Peyer's patch (tissue), 4 donors: ENCODE results near the gene CKS1B. TPM values are rescaled to one million over a fixed set of nuclear protein-coding genes. Genes with fewer than 3 reads are reported as not detected.
"Not testable (repeated sequence)": the region's sequence is repeated elsewhere in the genome, so short reads cannot be mapped to it uniquely, and the experiment has no call there.

Source experiments
- DNase-seq, 3 donors: peaks; one replicate each; pipeline ENCODE4 v3.0.0-alpha.2; 2017 to 2019
- H3K27ac ChIP-seq, 4 donors: fragments of 200-600 bp; sonication (generic); one replicate each; pipeline ENCODE4 v1.5.1; 2016 to 2019
- H3K27me3 ChIP-seq, 2 donors: fragments of 200-600 bp; sonication (generic); one replicate each; pipeline ENCODE4 v1.5.1; 2019
- H3K36me3 ChIP-seq, 3 donors: fragments of 200-600 bp; sonication (generic); one replicate each; pipeline ENCODE4 v1.5.1; 2016 to 2019
- H3K4me1 ChIP-seq, 4 donors: fragments of 200-600 bp; sonication (generic); one replicate each; pipeline ENCODE4 v1.5.1; 2016 to 2019
- H3K4me3 ChIP-seq, 4 donors: fragments of 200-600 bp; sonication (generic); 1 replicate in 3 of 4; 2 replicates in 1 of 4; pipeline ENCODE4 v1.5.1; 2016 to 2019; ENCODE audit warnings: mild to moderate bottlenecking in 1 of 4
- H3K9me3 ChIP-seq, 4 donors: fragments of 200-600 bp; sonication (generic); one replicate each; pipeline ENCODE4 v1.5.1; 2016 to 2019; ENCODE audit warnings: mild to moderate bottlenecking in 1 of 4
- POLR2A ChIP-seq, 2 donors: fragments of 450-650 bp; IDR thresholded peaks; one replicate each; pipeline ENCODE4 v1.5.1; 2017; ENCODE audit warnings: antibody characterized with exemption in 2 of 2, mild to moderate bottlenecking in 2 of 2, moderate library complexity in 2 of 2
- total RNA-seq, 4 donors: library from RNA; depleted of rRNA; stranded (reverse); fragments of >200 nt; gene quantifications; one replicate each; pipeline ENCODE4 v1.1.0, GENCODE V29; 2016
- TF ChIP-seq, protein P1 (sequence below), 6 experiments: fragments of 450-650 bp in 4 of 6; fragments of 200-600 bp in 2 of 6; sonication (generic) in 1 of 6; IDR thresholded peaks; one replicate each; pipeline ENCODE4 v1.5.1; 2017 to 2019; ENCODE audit warnings: antibody characterized with exemption in 6 of 6, mild to moderate bottlenecking in 3 of 6, moderate library complexity in 1 of 6

The CKS1B gene
- total RNA-seq, 4 donors from 2014 or later = 20.3 to 39.1 (median 26.5) TPM

DNA sequence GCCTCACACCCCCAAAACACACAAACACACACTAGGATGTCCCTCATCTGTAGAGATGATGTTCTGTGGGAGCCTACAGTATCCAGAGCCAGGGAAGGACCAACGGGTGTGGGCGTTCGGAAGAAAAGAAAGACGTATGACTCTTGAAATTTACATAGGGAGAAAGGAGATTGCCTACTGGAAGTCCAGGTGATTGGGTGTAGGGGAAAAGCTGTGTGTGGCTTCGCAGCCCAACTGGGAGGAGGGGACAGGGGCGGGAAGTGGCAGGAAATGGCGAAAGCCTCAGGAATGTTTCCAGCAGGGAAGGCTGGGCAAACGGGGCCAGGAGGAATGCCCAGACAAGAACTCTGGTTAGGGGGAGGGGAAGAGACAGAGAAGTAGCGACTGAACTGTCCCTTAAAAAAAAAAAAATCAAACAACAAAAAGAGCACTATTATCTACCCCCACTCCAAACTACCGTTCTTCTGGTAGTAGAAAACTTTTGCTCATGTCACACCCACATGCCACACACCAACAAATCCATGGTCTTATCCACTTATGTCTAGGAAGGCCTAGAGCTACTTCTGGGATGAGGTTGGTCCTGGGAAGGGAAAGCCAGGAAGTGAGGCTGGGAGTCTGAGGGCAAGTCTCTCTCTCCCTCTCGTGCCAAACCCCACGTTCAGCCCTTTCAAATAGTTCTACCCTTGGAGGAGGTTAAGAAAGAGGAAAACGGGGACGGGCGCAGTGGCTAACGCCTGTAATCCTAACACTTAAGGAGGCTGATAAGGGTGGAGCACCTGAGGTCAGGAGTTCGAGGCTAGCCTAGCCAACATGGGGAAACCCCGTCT, 1.8 kb upstream of the CKS1B start:
- peak overlapping the region in 2 of 4 donors; percentile 70 to 79 for H3K4me3 ChIP-seq
- no peaks in the 10 kb centered on the region for H3K9me3 ChIP-seq
- peaks cover 0 to 45% (median 13%) of the 10 kb centered on the region in 4 donors for H3K4me1 ChIP-seq
- H3K36me3 ChIP-seq = peaks cover 0 to 19% (median 0%) of the 10 kb centered on the region in 3 donors
- peak in 2 of 3 donors; percentile 66 to 74 for DNase-seq
- H3K27ac ChIP-seq = peak overlapping the region; percentile 94 to 100 (median 99)
- H3K27me3 ChIP-seq = no peaks in the 10 kb centered on the region
- TF ChIP-seq, protein P1, sequence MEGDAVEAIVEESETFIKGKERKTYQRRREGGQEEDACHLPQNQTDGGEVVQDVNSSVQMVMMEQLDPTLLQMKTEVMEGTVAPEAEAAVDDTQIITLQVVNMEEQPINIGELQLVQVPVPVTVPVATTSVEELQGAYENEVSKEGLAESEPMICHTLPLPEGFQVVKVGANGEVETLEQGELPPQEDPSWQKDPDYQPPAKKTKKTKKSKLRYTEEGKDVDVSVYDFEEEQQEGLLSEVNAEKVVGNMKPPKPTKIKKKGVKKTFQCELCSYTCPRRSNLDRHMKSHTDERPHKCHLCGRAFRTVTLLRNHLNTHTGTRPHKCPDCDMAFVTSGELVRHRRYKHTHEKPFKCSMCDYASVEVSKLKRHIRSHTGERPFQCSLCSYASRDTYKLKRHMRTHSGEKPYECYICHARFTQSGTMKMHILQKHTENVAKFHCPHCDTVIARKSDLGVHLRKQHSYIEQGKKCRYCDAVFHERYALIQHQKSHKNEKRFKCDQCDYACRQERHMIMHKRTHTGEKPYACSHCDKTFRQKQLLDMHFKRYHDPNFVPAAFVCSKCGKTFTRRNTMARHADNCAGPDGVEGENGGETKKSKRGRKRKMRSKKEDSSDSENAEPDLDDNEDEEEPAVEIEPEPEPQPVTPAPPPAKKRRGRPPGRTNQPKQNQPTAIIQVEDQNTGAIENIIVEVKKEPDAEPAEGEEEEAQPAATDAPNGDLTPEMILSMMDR (IDR thresholded peaks at IDR 0.05) = no peak
- peak in 1 of 2 donors; percentile 47 for TF ChIP-seq POLR2A (IDR thresholded peaks at IDR 0.05)

DNA sequence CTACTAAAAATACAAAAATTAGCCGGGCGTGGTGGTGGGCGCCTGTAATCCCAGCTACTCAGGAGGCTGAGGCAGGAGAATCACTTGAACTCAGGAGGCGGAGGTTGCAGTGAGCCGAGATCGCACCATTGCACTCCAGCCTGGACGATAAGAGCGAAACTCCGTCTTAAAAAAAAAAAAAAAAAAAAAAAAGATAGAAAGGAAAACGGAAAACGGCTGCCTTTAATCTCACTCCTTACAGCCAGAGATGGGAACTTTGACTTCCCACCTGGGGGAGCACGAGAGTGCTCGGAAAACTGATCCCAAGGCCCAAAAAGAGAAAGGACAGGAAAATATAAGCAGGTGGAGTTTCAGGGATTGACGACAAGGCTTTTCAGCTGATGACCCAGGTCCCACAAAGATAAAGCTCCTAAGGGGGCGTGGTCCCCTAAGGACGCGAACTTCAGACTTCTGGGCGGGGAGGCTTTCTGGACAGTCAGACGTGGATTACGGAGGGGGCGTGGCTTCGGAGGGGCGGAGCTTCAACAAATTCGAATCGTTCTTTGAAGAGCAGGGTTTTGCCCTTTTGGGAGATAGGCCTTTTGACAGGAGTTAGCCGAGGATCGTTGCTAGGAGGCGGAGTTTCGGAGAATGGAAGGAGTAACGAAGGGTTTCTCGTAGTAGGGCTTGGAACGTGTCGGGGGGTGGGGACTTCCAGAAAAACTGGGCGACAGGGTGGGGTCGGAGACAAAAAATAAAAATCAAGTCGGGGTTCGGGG, 958 bp upstream of the CKS1B start:
- Histone ChIP-seq H3K9me3 (no peaks in the 10 kb centered on the region), H3K27ac (peak overlapping the region; percentile 94 to 100 (median 99)), H3K27me3 (no peaks in the 10 kb centered on the region), H3K36me3 (peaks cover 0 to 15% (median 0%) of the 10 kb centered on the region in 3 donors), H3K4me1 (peaks cover 0 to 45% (median 13%) of the 10 kb centered on the region in 4 donors), H3K4me3 (peak overlapping the region; percentile 70 to 79 (median 75))
- peak; percentile 96 to 99 (median 99) for DNase-seq
- peak; percentile 91 to 97 for TF ChIP-seq POLR2A (IDR thresholded peaks at IDR 0.05)
- TF ChIP-seq, protein P1 (IDR thresholded peaks at IDR 0.05) = peak in 2 of 6 experiments; percentile 18 to 21

DNA sequence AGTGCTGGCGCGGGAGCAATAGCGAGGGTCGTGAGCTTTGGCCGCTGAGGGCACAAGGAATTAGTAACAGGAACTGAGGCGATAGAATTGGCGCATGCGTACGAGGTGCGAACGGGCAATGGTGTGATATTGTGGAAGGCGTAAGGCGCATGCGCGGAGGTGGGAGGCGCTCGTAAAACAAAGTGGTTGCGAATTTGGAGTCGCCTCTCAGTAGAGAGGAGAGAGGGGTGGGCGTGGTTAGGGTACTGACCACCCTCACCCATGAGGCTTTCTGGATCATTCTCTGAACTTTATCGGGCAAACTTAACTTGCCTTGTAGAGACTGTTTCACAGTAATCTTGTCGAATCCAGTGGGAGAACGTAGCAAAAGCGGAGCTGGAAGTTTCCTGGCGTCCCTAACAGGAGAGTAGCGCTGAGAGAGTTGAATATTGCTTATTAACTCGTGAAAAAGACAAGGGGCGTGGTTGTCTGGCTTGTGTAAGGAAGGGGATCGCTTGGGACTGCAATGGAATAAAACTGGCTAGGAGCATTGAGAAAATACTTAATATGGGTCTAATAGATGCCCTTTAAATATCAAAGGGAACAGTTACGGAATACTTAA, 427 bp downstream of the CKS1B start:
- TF ChIP-seq, protein P1 (IDR thresholded peaks at IDR 0.05) = no peak
- peak; percentile 70 to 87 for TF ChIP-seq POLR2A (IDR thresholded peaks at IDR 0.05)
- H3K36me3 ChIP-seq = peaks cover 0 to 4% (median 0%) of the 10 kb centered on the region in 3 donors
- H3K27ac ChIP-seq = peak overlapping the region; percentile 94 to 100 (median 99)
- no peaks in the 10 kb centered on the region for H3K9me3 ChIP-seq
- H3K27me3 ChIP-seq = no peaks in the 10 kb centered on the region
- H3K4me1 ChIP-seq = peaks cover 0 to 37% (median 13%) of the 10 kb centered on the region in 4 donors
- peak overlapping the region; percentile 70 to 79 (median 75) for H3K4me3 ChIP-seq
- peak; percentile 95 to 98 (median 95) for DNase-seq

DNA sequence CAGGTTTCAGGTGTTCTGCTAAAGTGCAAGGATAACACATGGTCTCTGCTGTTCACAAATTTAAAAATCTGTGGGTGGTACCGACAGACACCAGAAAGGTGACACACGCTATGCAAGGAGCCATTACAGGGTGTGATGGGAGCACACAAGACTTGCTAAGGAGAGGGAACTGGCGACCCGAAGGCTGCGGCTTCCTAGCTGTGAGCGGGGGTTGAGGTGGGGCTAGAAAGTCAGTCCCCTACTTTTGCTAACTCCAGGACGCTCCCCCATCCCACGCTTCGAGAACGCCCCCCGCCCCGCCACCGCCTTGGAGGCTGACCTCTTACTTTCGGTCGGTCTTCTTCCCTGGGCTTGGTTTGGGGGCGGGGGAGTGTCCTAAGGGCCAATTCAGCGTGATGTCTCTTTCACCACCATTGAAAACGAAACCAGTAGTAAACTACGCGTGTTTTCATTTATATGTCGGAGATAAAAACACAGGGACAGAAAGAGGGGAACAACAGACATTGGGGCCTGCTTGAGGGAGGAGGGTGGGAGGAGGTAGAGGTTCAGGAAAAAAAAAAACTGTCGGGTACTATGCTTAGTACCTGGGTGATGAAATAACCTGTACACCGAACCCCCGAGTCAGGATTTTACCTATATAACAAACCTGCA, 1.1 kb downstream of the CKS1B start:
- H3K4me3 ChIP-seq = peak overlapping the region; percentile 70 to 79 (median 75)
- H3K4me1 ChIP-seq = peaks cover 0 to 31% (median 13%) of the 10 kb centered on the region in 4 donors
- DNase-seq = peak; percentile 79 to 88 (median 79)
- peak overlapping the region; percentile 94 to 100 (median 99) for H3K27ac ChIP-seq
- no peaks in the 10 kb centered on the region for H3K9me3 ChIP-seq
- no peaks in the 10 kb centered on the region for H3K27me3 ChIP-seq
- peak in 1 of 2 donors; percentile 49 for TF ChIP-seq POLR2A (IDR thresholded peaks at IDR 0.05)
- TF ChIP-seq, protein P1 (IDR thresholded peaks at IDR 0.05) = no peak
- H3K36me3 ChIP-seq = peaks cover 0 to 4% (median 0%) of the 10 kb centered on the region in 3 donors

DNA sequence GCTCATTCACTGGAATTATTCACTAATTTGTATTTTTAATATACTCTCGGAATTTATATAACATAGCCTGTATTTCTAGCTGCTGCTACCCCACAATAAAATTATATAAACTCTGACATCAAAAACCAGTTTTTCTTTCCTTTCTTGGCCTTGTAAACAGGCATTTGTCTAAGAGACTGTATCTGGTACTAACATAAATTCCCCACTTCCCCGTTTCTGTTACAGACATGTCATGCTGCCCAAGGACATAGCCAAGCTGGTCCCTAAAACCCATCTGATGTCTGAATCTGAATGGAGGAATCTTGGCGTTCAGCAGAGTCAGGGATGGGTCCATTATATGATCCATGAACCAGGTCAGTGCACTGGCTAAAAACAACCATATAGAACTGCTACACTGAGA, 3.3 kb downstream of the CKS1B start:
- H3K27me3 ChIP-seq, H3K27ac ChIP-seq, H3K4me3 ChIP-seq, DNase-seq, H3K36me3 ChIP-seq, H3K9me3 ChIP-seq: not testable (repeated sequence)
- H3K4me1 ChIP-seq = peaks cover 0 to 17% (median 6%) of the 10 kb centered on the region in 4 donors
